ENCODE data around the gene IRF2.

GRCh38 chr4:184515606-184516005, 41.3 kb upstream of the IRF2 start:
- TF ChIP-seq CTCF (IDR thresholded peaks at IDR 0.05; ENCODE audit: low read length) (no peak), EZH2 (optimal IDR thresholded peaks at IDR 0.05; ENCODE audit: low read depth, low read length) (no peak)
